ENCODE results near the gene CCR2. TPM values are rescaled to one million over a fixed set of nuclear protein-coding genes. Genes with fewer than 3 reads are reported as not detected.

CCR2 gene
- total RNA-seq, 2 donors from 2014 or later, result 1.9 to 3.9 TPM

Other genes starting within 250 kb of the CCR2 start
- gene CCR1, start 145.8 kb upstream of the CCR2 start, total RNA-seq, result 10 to 100 TPM in 1 of 2 donors, 1 to 10 TPM in 1; 9.2 to 11.0 TPM
- gene CCR3, start 111.7 kb upstream of the CCR2 start, total RNA-seq, result not detected
- 1 to 10 TPM; 1.4 to 2.2 TPM for gene CCR5, start 16.8 kb downstream of the CCR2 start, total RNA-seq
- 1 to 10 TPM; 2.1 to 3.1 TPM for gene CCRL2, start 53.1 kb downstream of the CCR2 start, total RNA-seq
- gene LTF, start 110.8 kb downstream of the CCR2 start, total RNA-seq, result 1 to 10 TPM; 2.9 to 3.1 TPM
- not detected for gene RTP3, start 143.9 kb downstream of the CCR2 start, total RNA-seq
- gene LRRC2, start 212.2 kb downstream of the CCR2 start, total RNA-seq, result 10 to 100 TPM; 14.3 to 20.5 TPM